CD4-positive, alpha-beta memory T cell (primary cell): ENCODE measurements around the gene DDAH1. TPM values are rescaled to one million over a fixed set of nuclear protein-coding genes. Genes with fewer than 3 reads are reported as not detected.

Experiments used
- CTCF ChIA-PET: fragments of 350-600 bp; sonication (Branson Sonifier 250); formaldehyde crosslinking; loops from one replicate; lab custom pipeline; 2021; ENCODE audit warnings: inconsistent platforms; ENCODE audit not compliant: partially characterized antibody; lab: Charles Lee
- POLR2A ChIA-PET: fragments of 350-600 bp; sonication (Branson Sonifier 250); formaldehyde crosslinking; loops from one replicate; lab custom pipeline; 2021; ENCODE audit not compliant: partially characterized antibody; lab: Charles Lee
- DNase-seq, 5 donors: peaks; one replicate each; pipeline versions ENCODE4 v3.0.0 to v3.0.0-alpha.2; 2020 to 2022; ENCODE audit warnings: mixed read lengths in 1 of 5
- H3K27ac ChIP-seq: one replicate; pipeline ENCODE4 v1.7.0; 2013; ENCODE audit warnings: low read depth, low read length
- H3K27me3 ChIP-seq: 2 replicates; pipeline ENCODE4 v1.7.0; 2013; ENCODE audit warnings: mild to moderate bottlenecking, low read length, moderate library complexity; ENCODE audit not compliant: insufficient read depth
- H3K36me3 ChIP-seq: 2 replicates; pipeline ENCODE4 v1.7.0; 2013; ENCODE audit warnings: mild to moderate bottlenecking, low read length, moderate library complexity; ENCODE audit not compliant: insufficient read depth
- H3K4me1 ChIP-seq: 2 replicates; pipeline ENCODE4 v1.7.0; 2013; ENCODE audit warnings: mild to moderate bottlenecking, low read length, moderate library complexity; ENCODE audit not compliant: insufficient read depth
- H3K4me3 ChIP-seq, 2 donors: one replicate each; pipeline ENCODE4 v1.7.0; 2013; ENCODE audit warnings: low read length in 2 of 2, mild to moderate bottlenecking in 1 of 2
- H3K9me3 ChIP-seq, 2 donors: one replicate each; pipeline ENCODE4 v1.7.0; 2013; ENCODE audit warnings: low read length in 2 of 2, control low read depth in 1 of 2; ENCODE audit not compliant: control insufficient read depth in 1 of 2
- H3K27ac Mint-ChIP-seq, 7 donors: one replicate each; pipeline ENCODE4 v1.8.0; 2020 to 2021; ENCODE audit warnings: mixed read lengths in 7 of 7, mild to moderate bottlenecking in 6 of 7, inconsistent platforms in 3 of 7, moderate library complexity in 3 of 7
- H3K27me3 Mint-ChIP-seq, 2 donors: one replicate each; pipeline ENCODE4 v1.8.0; 2020 to 2021; ENCODE audit warnings: mixed read lengths in 2 of 2
- H3K36me3 Mint-ChIP-seq, 2 donors: one replicate each; pipeline ENCODE4 v1.8.0; 2020 to 2021; ENCODE audit warnings: mixed read lengths in 2 of 2, inconsistent platforms in 1 of 2, mild to moderate bottlenecking in 1 of 2
- H3K4me1 Mint-ChIP-seq, 4 donors: one replicate each; pipeline ENCODE4 v1.8.0; 2020 to 2021; ENCODE audit warnings: mixed read lengths in 4 of 4, mild to moderate bottlenecking in 1 of 4
- H3K4me3 Mint-ChIP-seq, 8 donors: one replicate each; pipeline ENCODE4 v1.8.0; 2020 to 2021; ENCODE audit warnings: mixed read lengths in 8 of 8, mild to moderate bottlenecking in 7 of 8, moderate library complexity in 6 of 8, inconsistent platforms in 3 of 8
- H3K9me3 Mint-ChIP-seq, 8 donors: one replicate each; pipeline ENCODE4 v1.8.0; 2020 to 2021; ENCODE audit warnings: mixed read lengths in 8 of 8, mild to moderate bottlenecking in 5 of 8, inconsistent platforms in 3 of 8, moderate library complexity in 1 of 8
- intact Hi-C: fragments of 100-400 bp; cut with micrococcal nuclease; formaldehyde crosslinking; loops from one replicate; pipeline ENCODE4 v1.15.1; 2023
- polyA plus RNA-seq, 2 donors: library from polyadenylated mRNA; unstranded; fragments of 300-500 nt; fragmentation: Illumina TruSeq; gene quantifications; one replicate each; pipeline ENCODE4 v1.2.3, GENCODE V29; 2021
- total RNA-seq, 2 experiments: library from RNA; stranded (reverse); gene quantifications; one replicate each; pipeline ENCODE4 v1.2.3, GENCODE V29; 2021

The DDAH1 gene
- total and polyA plus RNA-seq, 4 experiments from 2014 or later, result not detected

GRCh38 chr1:85275701-85276214 is 189.2 kb downstream of the DDAH1 start:
- peak; percentile 34 to 78 (median 45) for DNase-seq
- Mint-ChIP-seq H3K27ac (peak overlapping the region; percentile 94 to 97 (median 96)), H3K4me1 (peaks cover 47 to 69% (median 59%) of the 10 kb centered on the region in 4 donors), H3K4me3 (peak overlapping the region; percentile 88 to 93 (median 92)), H3K36me3 (peaks cover 11 to 35% of the 10 kb centered on the region in 2 donors), H3K27me3 (no peaks in the 10 kb centered on the region), H3K9me3 (no peaks in the 10 kb centered on the region)
- ChIA-PET POLR2A (interaction anchor here (0.7 to 3.6 kb wide), 16 partner anchors 9 to 1131 kb away, joined by 3 to 53 read pairs (median 10); partner anchors contain the start of genes C1orf52, CTBS, PRKACB and SYDE2), CTCF (interaction anchor here (0.9 to 12.2 kb wide), 8 partner anchors 9 to 843 kb away, joined by 3 to 218 read pairs (median 4); partner anchors contain the start of genes C1orf52 and ZNHIT6)
- H3K9me3 ChIP-seq, result no peaks in the 10 kb centered on the region
- peak overlapping the region; percentile 94 for H3K27ac ChIP-seq
- H3K36me3 ChIP-seq, result peaks cover 10% of the 10 kb centered on the region
- intact Hi-C loops, result loop anchor here (1.0 to 10.0 kb wide), 14 partner anchors 16 to 1429 kb away; partner anchors contain the start of genes C1orf52, CTBS, GNG5 and ODF2L
- peaks cover 56% of the 10 kb centered on the region for H3K4me1 ChIP-seq
- H3K4me3 ChIP-seq, result peak overlapping the region; percentile 75 to 94
- no peaks in the 10 kb centered on the region for H3K27me3 ChIP-seq

- Mint-ChIP-seq H3K4me3 (peak overlapping the region; percentile 88 to 93 (median 92)), H3K36me3 (peaks cover 16 to 39% of the 10 kb centered on the region in 2 donors), H3K9me3 (no peaks in the 10 kb centered on the region), H3K27ac (peak overlapping the region; percentile 94 to 97 (median 96)), H3K4me1 (peaks cover 49 to 71% (median 61%) of the 10 kb centered on the region in 4 donors), H3K27me3 (no peaks in the 10 kb centered on the region)
- ChIA-PET CTCF (interaction anchor here (0.9 to 12.2 kb wide), 3 partner anchors 16 to 842 kb away, joined by 3 to 218 read pairs (median 28); partner anchors contain the start of gene C1orf52), POLR2A (interaction anchor here (1.2 to 3.6 kb wide), 9 partner anchors 10 to 702 kb away, joined by 3 to 53 read pairs (median 12); partner anchors contain the start of genes C1orf52, CTBS and SYDE2)
- Histone ChIP-seq H3K27ac (peak overlapping the region; percentile 94), H3K27me3 (no peaks in the 10 kb centered on the region), H3K4me3 (peak overlapping the region; percentile 75 to 94), H3K36me3 (peaks cover 17% of the 10 kb centered on the region), H3K9me3 (no peaks in the 10 kb centered on the region), H3K4me1 (peaks cover 56% of the 10 kb centered on the region)
- DNase-seq, result no peak
- intact Hi-C loops, result loop anchor here (5.0 to 10.0 kb wide), 6 partner anchors 490 to 1430 kb away; partner anchors contain the start of genes CTBS, ODF2L, PRKACB and SH3GLB1
Measured at GRCh38 chr1:85274969-85275453, 189.9 kb downstream of the DDAH1 start.

- Histone ChIP-seq H3K4me3 (no peak overlapping the region), H3K27me3 (no peaks in the 10 kb centered on the region), H3K4me1 (peaks cover 49% of the 10 kb centered on the region), H3K27ac (no peak overlapping the region), H3K36me3 (peaks cover 32% of the 10 kb centered on the region), H3K9me3 (no peaks in the 10 kb centered on the region)
- intact Hi-C loops, result loop anchor here (10.0 kb wide), 4 partner anchors 489 to 1431 kb away; partner anchors contain the start of genes PRKACB and SH3GLB1
- H3K27ac Mint-ChIP-seq, result peak overlapping the region in 6 of 7 donors; percentile 4 to 96 (median 62)
- H3K4me1 Mint-ChIP-seq, result peaks cover 48 to 70% (median 60%) of the 10 kb centered on the region in 4 donors
- no peaks in the 10 kb centered on the region for H3K27me3 Mint-ChIP-seq
- ChIA-PET CTCF (interaction anchor here (12.2 kb wide), 1 partner anchor 14 kb away, joined by 218 read pairs; the partner anchor contains the start of gene C1orf52), POLR2A (interaction anchor here (1.4 to 3.3 kb wide), 2 partner anchors 9 to 14 kb away, joined by 3 to 17 read pairs; partner anchors contain the start of gene C1orf52)
- H3K36me3 Mint-ChIP-seq, result peaks cover 24 to 52% of the 10 kb centered on the region in 2 donors
- H3K4me3 Mint-ChIP-seq, result peak overlapping the region in 5 of 8 donors; percentile 2 to 17 (median 7)
- peaks cover 0 to 1% (median 0%) of the 10 kb centered on the region in 8 donors for H3K9me3 Mint-ChIP-seq
- no peak for DNase-seq
Measured at GRCh38 chr1:85273397-85273796, 191.6 kb downstream of the DDAH1 start.

- ChIA-PET POLR2A (no interaction called here), CTCF (interaction anchor here (0.7 to 12.2 kb wide), 4 partner anchors 10 to 487 kb away, joined by 3 to 218 read pairs (median 4); partner anchors contain the start of gene C1orf52)
- Mint-ChIP-seq H3K27ac (peak overlapping the region in 3 of 7 donors; percentile 18 to 63 (median 29)), H3K4me3 (peak overlapping the region in 1 of 8 donors; percentile 3), H3K27me3 (no peaks in the 10 kb centered on the region), H3K4me1 (peaks cover 28 to 42% (median 38%) of the 10 kb centered on the region in 4 donors), H3K9me3 (peaks cover 0 to 1% (median 0%) of the 10 kb centered on the region in 8 donors), H3K36me3 (peaks cover 29 to 64% of the 10 kb centered on the region in 2 donors)
- Histone ChIP-seq H3K36me3 (peaks cover 48% of the 10 kb centered on the region), H3K4me1 (peaks cover 24% of the 10 kb centered on the region), H3K9me3 (no peaks in the 10 kb centered on the region), H3K4me3 (no peak overlapping the region), H3K27ac (no peak overlapping the region), H3K27me3 (no peaks in the 10 kb centered on the region)
- DNase-seq, result no peak
- intact Hi-C loops, result no loop called here
Measured at GRCh38 chr1:85268801-85269585, 196.0 kb downstream of the DDAH1 start.

Other genes starting within 250 kb of the DDAH1 start
- gene C1orf52, start 205.5 kb downstream of the DDAH1 start, total RNA-seq, result 10 to 100 TPM; 39.6 to 41.6 TPM
- gene C1orf52, start 205.5 kb downstream of the DDAH1 start, polyA plus RNA-seq, result 10 to 100 TPM; 21.2 to 25.8 TPM
- 10 to 100 TPM; 36.1 to 37.0 TPM for gene BCL10, start 188.5 kb downstream of the DDAH1 start, total RNA-seq
- 10 to 100 TPM; 21.2 to 25.4 TPM for gene BCL10, start 188.5 kb downstream of the DDAH1 start, polyA plus RNA-seq
- gene CCN1, start 115.6 kb upstream of the DDAH1 start, total RNA-seq, result not detected
- not detected for gene CCN1, start 115.6 kb upstream of the DDAH1 start, polyA plus RNA-seq
- gene ZNHIT6, start 243.3 kb upstream of the DDAH1 start, total RNA-seq, result 10 to 100 TPM; 18.0 to 19.2 TPM
- 10 to 100 TPM; 13.4 to 19.5 TPM for gene ZNHIT6, start 243.3 kb upstream of the DDAH1 start, polyA plus RNA-seq